Measurements from ENCODE around the gene RCN1. TPM values are rescaled to one million over a fixed set of nuclear protein-coding genes. Genes with fewer than 3 reads are reported as not detected.
A peak's percentile ranks its signal among the peaks of the same experiment; 100 is the strongest.

Gene RCN1
- total and polyA plus RNA-seq, 2 experiments from 2014 or later = 534 to 557 TPM

GRCh38 chr11:32065865-32066629 is 24.8 kb upstream of the RCN1 start:
- Histone ChIP-seq H2AFZ (no peak overlapping the region), H3K4me1 (ENCODE audit: insufficient read depth) (no peaks in the 10 kb centered on the region), H3K4me2 (ENCODE audit: unreplicated experiment) (no peak overlapping the region), H3K9me2 (ENCODE audit: insufficient read depth) (no peaks in the 10 kb centered on the region), H3K27ac (no peak overlapping the region), H3K79me2 (ENCODE audit: insufficient read depth) (no peaks in the 10 kb centered on the region), H3K9ac (no peak overlapping the region), H3K36me3 (ENCODE audit: low read depth) (no peaks in the 10 kb centered on the region), H3F3A (ENCODE audit: insufficient read depth) (no peaks in the 10 kb centered on the region), H4K20me1 (ENCODE audit: insufficient read depth) (no peaks in the 10 kb centered on the region), H3K9me3 (ENCODE audit: low read depth) (no peaks in the 10 kb centered on the region), H3K4me3 (no peak overlapping the region), H3K27me3 (replicated peaks; ENCODE audit: insufficient read depth) (no peaks in the 10 kb centered on the region; the same call in 1 of the 2 replicates)
- WGBS, 2 experiments (ENCODE audit: low coverage in 1 of 2, low lambda C conversion rate in 2 of 2, missing lambda C conversion rate in 2 of 2) = 86% methylated on average over 8 of the region's 8 CpGs
- DNase-seq = no peak
- TF ChIP-seq EZH2phosphoT487 (IDR thresholded peaks at IDR 0.05; ENCODE audit: insufficient read depth, low read depth) (no peak), EZH2 (IDR thresholded peaks at IDR 0.05; ENCODE audit: insufficient read depth, poor library complexity, severe bottlenecking) (no peak)
- in situ Hi-C loops (cut with MboI) = no loop called here

- in situ Hi-C loops (cut with MboI) = no loop called here
- peak; percentile 43 for DNase-seq
- TF ChIP-seq EZH2phosphoT487 (IDR thresholded peaks at IDR 0.05; ENCODE audit: insufficient read depth, low read depth) = no peak
- no peak for TF ChIP-seq EZH2 (IDR thresholded peaks at IDR 0.05; ENCODE audit: insufficient read depth, poor library complexity, severe bottlenecking)
These were observed 22.6 kb upstream of the RCN1 start for GRCh38 chr11:32068134-32068870.

GRCh38 chr11:32069361-32070058 is 21.4 kb upstream of the RCN1 start:
- Histone ChIP-seq H4K20me1 (ENCODE audit: insufficient read depth) (no peaks in the 10 kb centered on the region), H3K4me2 (ENCODE audit: unreplicated experiment) (no peak overlapping the region), H3K9ac (no peak overlapping the region), H2AFZ (no peak overlapping the region), H3K9me2 (ENCODE audit: insufficient read depth) (no peaks in the 10 kb centered on the region), H3K27ac (no peak overlapping the region), H3K79me2 (ENCODE audit: insufficient read depth) (no peaks in the 10 kb centered on the region), H3K36me3 (ENCODE audit: low read depth) (no peaks in the 10 kb centered on the region), H3K27me3 (replicated peaks; ENCODE audit: insufficient read depth) (no peaks in the 10 kb centered on the region; the same call in 1 of the 2 replicates), H3K4me1 (ENCODE audit: insufficient read depth) (0 out of 2 replicates have a peak, but pooled peaks cover 8% of the 10 kb centered on the region), H3K9me3 (ENCODE audit: low read depth) (no peaks in the 10 kb centered on the region), H3F3A (ENCODE audit: insufficient read depth) (peaks cover 4% of the 10 kb centered on the region; the same call in 1 of the 2 replicates), H3K4me3 (no peak overlapping the region)
- TF ChIP-seq EZH2phosphoT487 (IDR thresholded peaks at IDR 0.05; ENCODE audit: insufficient read depth, low read depth) (no peak), EZH2 (IDR thresholded peaks at IDR 0.05; ENCODE audit: insufficient read depth, poor library complexity, severe bottlenecking) (no peak)
- no peak for DNase-seq
- in situ Hi-C loops (cut with MboI) = no loop called here
- WGBS, 2 experiments (ENCODE audit: low coverage in 1 of 2, low lambda C conversion rate in 2 of 2, missing lambda C conversion rate in 2 of 2) = 67 to 77% methylated on average over 6 of the region's 6 CpGs

More at GRCh38 chr11:32068134-32068870, 22.6 kb upstream of the RCN1 start:
- H3K4me2 ChIP-seq (ENCODE audit: unreplicated experiment) = no peak overlapping the region
- H3F3A ChIP-seq (ENCODE audit: insufficient read depth) = peaks cover 4% of the 10 kb centered on the region; the same call in 1 of the 2 replicates
- no peaks in the 10 kb centered on the region for H3K9me3 ChIP-seq (ENCODE audit: low read depth)
- H3K27me3 ChIP-seq (replicated peaks; ENCODE audit: insufficient read depth) = no peaks in the 10 kb centered on the region; the same call in 1 of the 2 replicates
- no peak overlapping the region for H2AFZ ChIP-seq
- H3K9me2 ChIP-seq (ENCODE audit: insufficient read depth) = no peaks in the 10 kb centered on the region
- no peaks in the 10 kb centered on the region for H4K20me1 ChIP-seq (ENCODE audit: insufficient read depth)
- H3K36me3 ChIP-seq (ENCODE audit: low read depth) = no peaks in the 10 kb centered on the region
- H3K4me1 ChIP-seq (ENCODE audit: insufficient read depth) = 0 out of 2 replicates have a peak, but pooled peaks cover 8% of the 10 kb centered on the region
- H3K9ac ChIP-seq = no peak overlapping the region
- H3K4me3 ChIP-seq = no peak overlapping the region
- 69 to 75% methylated on average over 13 of the region's 13 CpGs for WGBS, 2 experiments (ENCODE audit: low coverage in 1 of 2, low lambda C conversion rate in 2 of 2, missing lambda C conversion rate in 2 of 2)
- H3K79me2 ChIP-seq (ENCODE audit: insufficient read depth) = no peaks in the 10 kb centered on the region
- no peak overlapping the region for H3K27ac ChIP-seq

- TF ChIP-seq EZH2 (IDR thresholded peaks at IDR 0.05; ENCODE audit: insufficient read depth, poor library complexity, severe bottlenecking) (no peak), EZH2phosphoT487 (IDR thresholded peaks at IDR 0.05; ENCODE audit: insufficient read depth, low read depth) (no peak)
- Histone ChIP-seq H4K20me1 (ENCODE audit: insufficient read depth) (no peaks in the 10 kb centered on the region), H3K9me3 (ENCODE audit: low read depth) (no peaks in the 10 kb centered on the region), H3K4me1 (ENCODE audit: insufficient read depth) (0 out of 2 replicates have a peak, but pooled peaks cover 8% of the 10 kb centered on the region), H2AFZ (no peak overlapping the region), H3K4me2 (ENCODE audit: unreplicated experiment) (no peak overlapping the region), H3K9me2 (ENCODE audit: insufficient read depth) (no peaks in the 10 kb centered on the region), H3F3A (ENCODE audit: insufficient read depth) (peaks cover 4% of the 10 kb centered on the region; the same call in 1 of the 2 replicates), H3K27me3 (replicated peaks; ENCODE audit: insufficient read depth) (no peaks in the 10 kb centered on the region; the same call in 1 of the 2 replicates), H3K4me3 (no peak overlapping the region), H3K9ac (no peak overlapping the region), H3K79me2 (ENCODE audit: insufficient read depth) (no peaks in the 10 kb centered on the region), H3K36me3 (ENCODE audit: low read depth) (no peaks in the 10 kb centered on the region), H3K27ac (no peak overlapping the region)
- in situ Hi-C loops (cut with MboI) = no loop called here
- 69 to 75% methylated on average over 5 of the region's 5 CpGs for WGBS, 2 experiments (ENCODE audit: low coverage in 1 of 2, low lambda C conversion rate in 2 of 2, missing lambda C conversion rate in 2 of 2)
- no peak for DNase-seq
These were observed 20.2 kb upstream of the RCN1 start for GRCh38 chr11:32070692-32071091.
